ENCODE measurements around the gene PARD6A.
"Not testable (repeated sequence)": the region's sequence is repeated elsewhere in the genome, so short reads cannot be mapped to it uniquely, and the experiment has no call there.

The PARD6A gene

GRCh38 chr16:67667817-67668494, 7.2 kb downstream of the PARD6A start:
- DNase-seq: peak; percentile 88

GRCh38 chr16:67668495-67669157, 7.9 kb downstream of the PARD6A start:
- no peak for DNase-seq

DNA sequence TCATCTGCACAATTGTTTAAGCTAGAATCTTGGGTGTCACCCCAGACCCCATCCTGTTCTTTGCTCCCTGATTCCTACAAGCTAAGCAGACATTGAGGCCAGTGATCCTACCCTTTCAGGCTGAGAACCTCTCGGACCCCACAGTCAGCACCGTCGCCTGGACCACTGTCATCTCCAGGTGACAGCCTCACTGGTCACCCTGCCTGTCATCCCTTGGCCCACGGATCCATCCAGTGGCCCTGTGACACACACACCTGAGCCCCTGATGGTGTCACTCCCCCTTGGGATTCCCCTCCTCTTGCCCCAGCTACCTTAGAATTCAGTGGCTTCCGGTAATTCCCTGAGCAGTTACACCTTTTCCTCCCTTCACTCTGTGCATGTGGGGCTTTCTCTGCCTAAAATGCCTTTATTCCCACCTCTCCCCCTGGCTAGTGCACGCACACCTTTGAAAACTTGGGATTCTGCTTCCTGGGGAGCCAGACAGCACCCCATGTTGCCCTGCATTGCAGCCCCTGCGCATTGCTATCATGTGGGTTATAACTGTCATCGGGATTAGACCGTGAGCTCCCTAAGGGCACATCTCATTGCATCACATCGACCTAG, 8.8 kb downstream of the PARD6A start:
- no peak for DNase-seq

DNA sequence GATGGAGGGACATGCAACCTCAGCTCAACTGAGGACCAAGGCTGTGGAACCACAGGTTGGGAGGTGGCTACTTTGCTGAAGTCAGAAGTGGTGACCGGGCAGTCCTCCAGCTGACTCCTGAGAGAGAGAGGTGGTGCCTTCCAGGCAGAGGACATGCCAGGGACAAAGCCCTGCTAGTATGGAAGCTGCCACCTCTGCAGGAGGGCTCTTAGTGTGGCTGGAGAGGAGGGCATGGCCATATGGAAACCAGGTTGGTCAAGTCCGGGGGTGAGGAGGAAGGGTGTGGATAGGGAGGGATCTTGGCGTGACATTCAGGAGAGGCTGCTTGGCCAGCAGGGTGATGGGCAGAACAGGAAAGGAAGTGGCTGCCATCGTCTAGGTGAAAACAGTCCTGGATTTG, 11.5 kb downstream of the PARD6A start:
- no peak for DNase-seq

- peak; percentile 54 for DNase-seq
Measured at GRCh38 chr16:67672739-67673662, 12.2 kb downstream of the PARD6A start.

GRCh38 chr16:67673712-67674580, 13.2 kb downstream of the PARD6A start:
- no peak for DNase-seq

GRCh38 chr16:67674851-67675578, 14.3 kb downstream of the PARD6A start:
- no peak for DNase-seq

DNA sequence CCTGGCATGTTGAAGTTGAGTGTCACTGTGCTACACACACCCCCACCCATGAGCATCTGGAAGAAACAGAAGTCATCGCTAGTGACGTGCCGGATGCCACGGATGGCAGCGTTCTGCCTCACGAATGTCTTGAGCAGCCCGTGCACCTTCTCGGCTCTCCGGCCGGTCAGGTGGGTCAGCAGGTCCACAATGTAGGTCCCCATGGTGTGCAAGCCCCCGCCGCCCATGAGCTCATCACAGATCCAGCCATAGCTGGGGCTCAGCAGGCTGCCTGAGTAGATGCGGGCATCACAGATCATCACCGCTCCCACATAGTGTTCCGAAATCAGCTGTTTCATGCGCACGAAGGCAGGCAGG, 14.8 kb downstream of the PARD6A start:
- no peak for DNase-seq

DNA sequence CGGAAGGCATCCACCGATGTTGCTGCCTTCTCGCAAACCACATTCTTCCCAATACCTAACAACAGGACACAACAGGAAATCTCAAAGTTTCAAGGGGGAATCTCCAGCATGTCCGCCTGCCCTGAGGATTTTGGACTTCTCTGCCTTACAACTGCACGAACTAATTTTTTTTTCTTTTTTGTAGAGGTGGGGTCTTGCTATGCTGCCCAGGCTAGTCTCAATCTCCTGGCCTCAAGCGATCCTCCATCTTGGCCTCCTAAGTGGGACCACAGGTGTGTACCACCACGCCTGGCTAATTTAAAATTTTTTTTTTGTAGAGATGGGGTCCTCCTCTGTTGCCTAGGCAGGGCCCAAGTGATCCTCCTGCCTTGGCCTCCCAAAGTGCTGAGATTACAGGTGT, 15.2 kb downstream of the PARD6A start:
- no peak for DNase-seq

DNA sequence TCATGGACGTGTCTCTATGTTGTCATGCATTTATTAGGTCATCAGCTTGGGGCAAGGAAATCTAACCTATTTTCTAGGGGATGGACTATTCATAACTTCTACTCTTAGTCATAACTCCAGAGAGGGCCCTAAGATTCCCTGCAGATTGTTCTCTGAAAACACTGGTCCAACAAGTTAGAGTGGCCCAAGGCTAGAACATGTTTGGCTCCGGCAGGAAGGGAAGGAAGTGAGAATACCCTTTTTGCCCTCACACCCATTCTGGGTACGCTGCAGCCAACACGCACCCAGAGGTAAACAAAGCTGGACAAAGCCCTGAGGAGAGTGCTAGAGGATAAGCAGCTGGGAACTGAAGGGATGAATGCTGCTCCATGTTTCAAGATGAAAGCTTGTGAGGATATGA, 15.8 kb downstream of the PARD6A start:
- DNase-seq: no peak

DNA sequence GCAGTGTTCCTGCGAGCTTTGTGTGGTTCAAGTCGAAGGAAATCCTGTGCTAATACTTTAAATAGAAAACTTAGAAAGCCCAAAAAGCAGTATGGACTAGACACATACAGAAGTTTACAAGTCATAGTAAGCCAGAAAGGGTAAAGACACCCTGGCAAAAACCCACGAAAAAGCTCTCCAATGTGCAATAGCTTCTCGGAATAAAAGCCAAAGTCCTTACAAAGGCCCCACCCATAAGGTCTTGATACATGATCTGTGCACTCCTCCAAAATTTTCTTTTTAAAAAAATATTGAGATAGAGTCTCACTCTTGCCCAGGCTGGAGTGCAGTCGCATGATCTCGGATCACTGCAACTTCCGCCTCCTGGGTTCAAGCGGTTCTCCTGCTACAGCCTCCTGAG, 16.2 kb downstream of the PARD6A start:
- no peak for DNase-seq

DNA sequence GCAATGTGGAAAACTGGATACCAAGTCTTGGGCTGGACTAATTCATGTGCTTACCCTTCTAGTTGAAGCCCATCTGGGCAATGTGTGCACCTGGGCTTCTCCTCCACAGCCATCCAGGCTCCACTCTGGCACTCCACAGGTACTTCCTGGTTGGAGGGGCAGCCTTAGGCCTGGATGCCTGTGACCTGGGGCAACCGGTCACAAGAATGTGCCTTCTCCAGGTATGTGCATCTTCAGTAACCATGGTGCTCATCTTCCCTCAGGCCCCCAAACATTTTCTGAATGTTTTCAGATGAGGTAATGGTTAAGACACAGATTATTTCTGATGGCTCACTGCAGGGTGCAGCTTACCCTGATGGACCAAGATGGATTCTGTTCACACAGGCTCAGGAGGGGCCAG, 17.0 kb downstream of the PARD6A start:
- DNase-seq: no peak

GRCh38 chr16:67678354-67679023, 17.7 kb downstream of the PARD6A start:
- no peak for DNase-seq

DNA sequence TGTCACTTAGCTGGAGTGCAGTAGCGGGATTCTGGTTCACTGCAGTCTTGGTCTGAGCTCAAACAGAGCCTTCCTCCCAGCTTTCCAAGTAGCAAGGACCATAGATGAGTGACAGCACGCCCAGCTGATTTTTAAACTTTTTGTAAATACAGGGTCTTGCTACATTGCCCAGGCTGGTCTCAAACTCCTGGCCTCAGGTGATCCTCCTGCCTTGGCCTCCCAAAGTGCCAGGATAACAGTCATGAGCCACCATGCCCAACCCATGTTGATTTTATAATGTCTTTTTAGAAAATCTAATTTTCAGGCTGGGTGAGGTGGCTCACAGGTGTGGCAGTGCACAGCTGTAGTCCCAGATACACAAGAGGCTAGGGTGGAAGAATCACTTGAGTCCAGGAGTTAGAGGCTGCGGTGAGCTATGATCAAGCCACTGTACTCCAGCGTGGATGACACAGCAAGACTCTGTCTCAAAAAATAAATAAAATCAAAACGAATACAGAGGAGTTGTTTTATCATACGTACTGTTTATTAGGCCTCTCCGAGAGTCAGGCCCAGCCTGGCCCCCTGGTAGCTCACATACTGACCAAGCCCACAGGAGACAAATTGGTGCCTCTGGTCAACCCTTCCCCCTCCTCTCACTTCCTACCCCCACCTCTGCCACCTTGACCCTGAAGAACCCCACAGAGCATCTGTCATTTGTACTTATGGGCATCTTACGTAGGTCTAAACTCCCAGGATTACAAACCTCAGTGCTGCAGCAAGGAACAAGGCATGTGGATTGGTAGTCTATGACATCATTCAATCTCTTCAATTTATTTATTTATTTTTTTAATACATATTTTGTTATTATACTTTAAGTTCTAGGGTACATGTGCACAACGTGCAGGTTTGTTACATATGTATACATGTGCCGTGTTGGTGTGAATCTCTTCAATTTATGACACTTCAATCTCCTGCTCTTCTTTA, 19.5 kb downstream of the PARD6A start:
- no peak for DNase-seq

GRCh38 chr16:67683767-67684166, 23.0 kb downstream of the PARD6A start:
- no peak for DNase-seq

- DNase-seq: no peak
Measured at GRCh38 chr16:67685388-67686112, 24.8 kb downstream of the PARD6A start.

DNA sequence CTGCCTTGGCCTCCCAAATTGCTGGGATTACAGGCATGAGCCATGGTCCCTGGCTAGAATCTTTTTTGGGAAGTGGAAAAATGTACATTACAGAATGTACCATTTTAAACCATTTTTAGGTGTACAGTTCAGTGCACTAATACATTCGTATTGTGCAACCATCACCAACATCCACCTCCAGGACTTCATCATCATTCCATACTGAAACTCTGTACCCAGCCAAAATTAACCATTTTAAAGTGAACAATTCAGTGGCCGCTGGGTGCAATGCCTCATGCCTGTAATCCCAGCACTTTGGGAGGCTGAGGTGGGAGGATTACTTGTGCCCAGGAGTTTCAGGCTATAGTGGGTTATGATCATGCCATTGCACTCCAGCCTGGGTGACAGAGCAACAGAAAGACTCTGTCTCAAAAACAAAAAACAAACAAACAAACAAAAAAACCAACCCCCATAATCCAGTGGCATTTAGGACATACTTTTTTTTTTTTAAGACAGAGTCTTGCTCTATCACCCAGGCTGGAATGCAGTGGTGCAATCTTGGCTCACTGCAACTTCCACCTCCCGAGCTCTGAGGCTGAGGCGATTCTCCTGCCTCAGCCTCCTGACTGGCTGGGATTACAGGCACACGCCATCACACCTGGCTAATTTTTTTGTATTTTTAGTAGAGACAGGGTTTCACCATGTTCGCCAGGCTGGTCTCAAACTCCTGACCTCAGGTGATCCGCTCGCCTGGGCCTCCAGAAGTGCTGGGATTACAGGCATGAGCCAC, 32.9 kb downstream of the PARD6A start:
- DNase-seq: not testable (repeated sequence)

DNA sequence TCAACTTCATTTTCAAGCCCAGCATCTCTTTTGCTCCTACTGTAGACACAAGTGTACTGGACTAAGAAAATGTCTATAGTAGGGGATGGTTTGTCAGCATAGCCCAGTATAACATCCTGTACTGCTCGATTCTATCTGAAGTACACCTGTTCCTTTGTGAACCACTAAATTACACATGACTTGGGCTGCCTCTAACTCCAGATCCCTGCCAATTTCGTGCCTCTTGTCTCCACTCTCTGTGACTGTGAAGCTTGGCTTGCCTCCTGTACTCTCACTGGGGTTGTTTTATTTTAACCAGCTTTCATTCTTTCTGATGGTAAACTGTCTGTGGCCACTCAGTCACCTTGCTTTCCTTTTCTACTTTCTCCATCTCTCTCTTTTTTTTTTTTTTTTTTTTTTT, 33.9 kb downstream of the PARD6A start:
- no peak for DNase-seq

Data from activated CD4-positive, alpha-beta T cell treated with anti-CD3 and anti-CD28 coated beads, Interleukin-2, amount 50 U/mL, for 16 hours (primary cell).